Measurements from ENCODE around the gene TFAM.

Gene TFAM

GRCh38 chr10:58341947-58342346 is 43.3 kb upstream of the TFAM start:
- Histone ChIP-seq H3K9ac (ENCODE audit: low read length) (no peak overlapping the region), H3K4me2 (ENCODE audit: low read length) (no peak overlapping the region), H3K79me2 (ENCODE audit: insufficient read depth, low read length) (peaks cover 10% of the 10 kb centered on the region; the same call in 1 of the 2 replicates)

DNA sequence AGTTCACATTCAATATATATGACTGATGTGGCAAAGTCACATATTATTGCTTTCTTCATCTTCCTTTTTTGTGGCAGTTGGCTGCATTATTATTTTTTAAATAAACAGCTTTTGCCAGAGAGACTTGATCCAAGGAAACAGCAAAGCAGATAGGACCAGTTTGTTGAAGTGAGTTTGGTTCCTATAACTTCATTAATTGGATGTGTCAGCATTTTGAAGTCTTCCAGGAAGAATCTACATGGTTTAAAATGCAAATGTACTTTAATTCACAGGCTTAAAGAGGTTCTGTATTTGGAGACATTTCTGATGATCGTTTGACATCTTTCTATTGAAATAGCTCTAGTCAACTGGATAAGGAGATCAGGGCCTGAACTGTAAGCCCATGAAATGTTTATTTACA is 37.2 kb upstream of the TFAM start:
- H3K4me1 ChIP-seq (ENCODE audit: insufficient read depth, low read length, severe bottlenecking) = no peaks in the 10 kb centered on the region
- no peaks in the 10 kb centered on the region for H3K36me3 ChIP-seq (ENCODE audit: insufficient read depth, low read length)
- no peak overlapping the region for H2AFZ ChIP-seq (ENCODE audit: low read length)
- no peaks in the 10 kb centered on the region for H3K9me3 ChIP-seq (ENCODE audit: low read length)
- H3K27me3 ChIP-seq (ENCODE audit: insufficient read depth, low read length) = no peaks in the 10 kb centered on the region
- H3K4me2 ChIP-seq (ENCODE audit: low read length) = no peak overlapping the region
- TF ChIP-seq EZH2 (IDR thresholded peaks at IDR 0.05; ENCODE audit: borderline replicate concordance, low read length) = no peak
- TF ChIP-seq, protein P1, sequence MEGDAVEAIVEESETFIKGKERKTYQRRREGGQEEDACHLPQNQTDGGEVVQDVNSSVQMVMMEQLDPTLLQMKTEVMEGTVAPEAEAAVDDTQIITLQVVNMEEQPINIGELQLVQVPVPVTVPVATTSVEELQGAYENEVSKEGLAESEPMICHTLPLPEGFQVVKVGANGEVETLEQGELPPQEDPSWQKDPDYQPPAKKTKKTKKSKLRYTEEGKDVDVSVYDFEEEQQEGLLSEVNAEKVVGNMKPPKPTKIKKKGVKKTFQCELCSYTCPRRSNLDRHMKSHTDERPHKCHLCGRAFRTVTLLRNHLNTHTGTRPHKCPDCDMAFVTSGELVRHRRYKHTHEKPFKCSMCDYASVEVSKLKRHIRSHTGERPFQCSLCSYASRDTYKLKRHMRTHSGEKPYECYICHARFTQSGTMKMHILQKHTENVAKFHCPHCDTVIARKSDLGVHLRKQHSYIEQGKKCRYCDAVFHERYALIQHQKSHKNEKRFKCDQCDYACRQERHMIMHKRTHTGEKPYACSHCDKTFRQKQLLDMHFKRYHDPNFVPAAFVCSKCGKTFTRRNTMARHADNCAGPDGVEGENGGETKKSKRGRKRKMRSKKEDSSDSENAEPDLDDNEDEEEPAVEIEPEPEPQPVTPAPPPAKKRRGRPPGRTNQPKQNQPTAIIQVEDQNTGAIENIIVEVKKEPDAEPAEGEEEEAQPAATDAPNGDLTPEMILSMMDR (IDR thresholded peaks at IDR 0.05; ENCODE audit: low read length) = no peak
- no peak overlapping the region for H3K4me3 ChIP-seq (ENCODE audit: low read depth, low read length, poor library complexity, severe bottlenecking)
- H3K79me2 ChIP-seq (ENCODE audit: insufficient read depth, low read length) = peaks cover 3% of the 10 kb centered on the region; the same call in 1 of the 2 replicates
- no peak overlapping the region for H3K9ac ChIP-seq (ENCODE audit: low read length)
- no peaks in the 10 kb centered on the region for H4K20me1 ChIP-seq (ENCODE audit: insufficient read depth, low read length)
- H3K27ac ChIP-seq (ENCODE audit: low read depth, low read length, poor library complexity, severe bottlenecking) = no peak overlapping the region
- H3K9me2 ChIP-seq (ENCODE audit: low read depth, low read length) = no peaks in the 10 kb centered on the region
- no peaks in the 10 kb centered on the region for H3F3A ChIP-seq (ENCODE audit: insufficient read depth, low read length)

More at GRCh38 chr10:58341947-58342346, 43.3 kb upstream of the TFAM start:
- no peaks in the 10 kb centered on the region for H3K9me2 ChIP-seq (ENCODE audit: low read depth, low read length)
- H3K9me3 ChIP-seq (ENCODE audit: low read length) = no peaks in the 10 kb centered on the region
- H3K4me3 ChIP-seq (ENCODE audit: low read depth, low read length, poor library complexity, severe bottlenecking) = no peak overlapping the region
- TF ChIP-seq, protein P1 (IDR thresholded peaks at IDR 0.05; ENCODE audit: low read length) = no peak
- TF ChIP-seq EZH2 (IDR thresholded peaks at IDR 0.05; ENCODE audit: borderline replicate concordance, low read length) = no peak
- H4K20me1 ChIP-seq (ENCODE audit: insufficient read depth, low read length) = no peaks in the 10 kb centered on the region
- H3F3A ChIP-seq (ENCODE audit: insufficient read depth, low read length) = no peaks in the 10 kb centered on the region
- no peaks in the 10 kb centered on the region for H3K36me3 ChIP-seq (ENCODE audit: insufficient read depth, low read length)
- peaks cover 5% of the 10 kb centered on the region for H3K4me1 ChIP-seq (ENCODE audit: insufficient read depth, low read length, severe bottlenecking)
- H2AFZ ChIP-seq (ENCODE audit: low read length) = no peak overlapping the region
- H3K27ac ChIP-seq (ENCODE audit: low read depth, low read length, poor library complexity, severe bottlenecking) = no peak overlapping the region
- H3K27me3 ChIP-seq (ENCODE audit: insufficient read depth, low read length) = no peaks in the 10 kb centered on the region

GRCh38 chr10:58348571-58349033 is 36.6 kb upstream of the TFAM start:
- H3K27ac ChIP-seq (ENCODE audit: low read depth, low read length, poor library complexity, severe bottlenecking) = no peak overlapping the region
- no peak for TF ChIP-seq EZH2 (IDR thresholded peaks at IDR 0.05; ENCODE audit: borderline replicate concordance, low read length)
- TF ChIP-seq, protein P1 (IDR thresholded peaks at IDR 0.05; ENCODE audit: low read length) = no peak
- H2AFZ ChIP-seq (ENCODE audit: low read length) = no peak overlapping the region
- H3K79me2 ChIP-seq (ENCODE audit: insufficient read depth, low read length) = peaks cover 4% of the 10 kb centered on the region; the same call in 1 of the 2 replicates
- H4K20me1 ChIP-seq (ENCODE audit: insufficient read depth, low read length) = no peaks in the 10 kb centered on the region
- H3K4me2 ChIP-seq (ENCODE audit: low read length) = no peak overlapping the region
- H3K9ac ChIP-seq (ENCODE audit: low read length) = no peak overlapping the region
- H3K9me3 ChIP-seq (ENCODE audit: low read length) = no peaks in the 10 kb centered on the region
- H3K36me3 ChIP-seq (ENCODE audit: insufficient read depth, low read length) = no peaks in the 10 kb centered on the region
- H3K4me3 ChIP-seq (ENCODE audit: low read depth, low read length, poor library complexity, severe bottlenecking) = no peak overlapping the region
- H3K4me1 ChIP-seq (ENCODE audit: insufficient read depth, low read length, severe bottlenecking) = no peaks in the 10 kb centered on the region
- H3K27me3 ChIP-seq (ENCODE audit: insufficient read depth, low read length) = no peaks in the 10 kb centered on the region
- no peaks in the 10 kb centered on the region for H3K9me2 ChIP-seq (ENCODE audit: low read depth, low read length)
- H3F3A ChIP-seq (ENCODE audit: insufficient read depth, low read length) = no peaks in the 10 kb centered on the region
